ENCODE data around the gene MEGF11.

Gene MEGF11

DNA sequence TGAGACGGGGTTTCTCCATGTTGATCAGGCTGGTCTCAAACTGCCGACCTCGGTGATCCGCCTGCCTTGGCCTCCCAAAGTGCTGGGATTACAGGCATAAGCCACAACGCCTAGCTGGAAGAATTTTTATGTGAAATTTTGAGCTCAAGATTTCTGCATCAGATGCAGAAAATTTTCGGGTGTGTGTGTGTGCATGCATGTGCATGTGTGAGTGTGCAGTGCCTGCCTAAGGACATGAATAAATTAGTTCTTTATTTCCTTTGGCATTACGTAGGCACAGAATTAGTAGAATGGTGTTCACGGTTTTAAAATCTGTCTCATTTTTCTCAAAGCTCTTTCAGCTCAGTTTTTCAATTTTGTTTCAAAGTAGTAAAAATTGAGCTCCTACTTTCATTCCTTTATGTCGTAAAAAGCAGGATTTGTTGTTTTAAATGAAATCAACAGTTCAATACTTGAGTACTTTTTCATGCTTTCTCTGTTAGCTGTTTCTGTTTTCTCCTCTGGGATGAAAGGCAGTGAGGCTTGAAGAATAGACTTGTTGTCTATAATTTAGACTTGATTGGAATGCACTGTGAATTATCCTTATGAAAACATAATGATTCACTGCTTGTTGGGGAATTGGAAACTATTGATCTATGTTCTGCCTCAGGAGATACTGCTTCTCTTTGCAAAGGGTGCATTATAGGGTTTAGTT lies 407.6 kb downstream of the MEGF11 start:
- TF ChIP-seq, protein P1, sequence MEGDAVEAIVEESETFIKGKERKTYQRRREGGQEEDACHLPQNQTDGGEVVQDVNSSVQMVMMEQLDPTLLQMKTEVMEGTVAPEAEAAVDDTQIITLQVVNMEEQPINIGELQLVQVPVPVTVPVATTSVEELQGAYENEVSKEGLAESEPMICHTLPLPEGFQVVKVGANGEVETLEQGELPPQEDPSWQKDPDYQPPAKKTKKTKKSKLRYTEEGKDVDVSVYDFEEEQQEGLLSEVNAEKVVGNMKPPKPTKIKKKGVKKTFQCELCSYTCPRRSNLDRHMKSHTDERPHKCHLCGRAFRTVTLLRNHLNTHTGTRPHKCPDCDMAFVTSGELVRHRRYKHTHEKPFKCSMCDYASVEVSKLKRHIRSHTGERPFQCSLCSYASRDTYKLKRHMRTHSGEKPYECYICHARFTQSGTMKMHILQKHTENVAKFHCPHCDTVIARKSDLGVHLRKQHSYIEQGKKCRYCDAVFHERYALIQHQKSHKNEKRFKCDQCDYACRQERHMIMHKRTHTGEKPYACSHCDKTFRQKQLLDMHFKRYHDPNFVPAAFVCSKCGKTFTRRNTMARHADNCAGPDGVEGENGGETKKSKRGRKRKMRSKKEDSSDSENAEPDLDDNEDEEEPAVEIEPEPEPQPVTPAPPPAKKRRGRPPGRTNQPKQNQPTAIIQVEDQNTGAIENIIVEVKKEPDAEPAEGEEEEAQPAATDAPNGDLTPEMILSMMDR (conservative IDR thresholded peaks at IDR 0.05; ENCODE audit: low read depth, low read length): no peak
- DNase-seq (ENCODE audit: low read depth): no peak
- no peak overlapping the region for H3K4me3 ChIP-seq (ENCODE audit: low read length)

Data from retinal pigment epithelial cell (primary cell).